Measurements from ENCODE around the gene PDXDC1.
"Not testable (repeated sequence)": the region's sequence is repeated elsewhere in the genome, so short reads cannot be mapped to it uniquely, and the experiment has no call there.

PDXDC1 gene

DNA sequence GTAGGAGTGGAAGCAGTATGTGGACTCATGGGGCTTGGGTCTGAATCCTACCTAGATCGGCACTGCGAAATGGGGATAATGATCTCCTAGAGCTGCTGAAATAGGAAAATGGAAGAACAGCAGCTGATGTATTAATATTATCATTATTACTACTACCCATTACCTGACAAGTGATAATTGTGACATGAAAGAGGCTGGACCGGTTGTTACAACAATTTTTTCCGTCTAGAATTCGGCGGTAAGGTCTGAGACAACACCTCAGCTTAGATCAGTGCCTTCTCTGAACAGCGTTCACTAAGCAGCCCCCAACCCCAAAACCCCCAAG, 533 bp upstream of the PDXDC1 start:
- DNase-seq (ENCODE audit: low read depth): not testable (repeated sequence)

DNA sequence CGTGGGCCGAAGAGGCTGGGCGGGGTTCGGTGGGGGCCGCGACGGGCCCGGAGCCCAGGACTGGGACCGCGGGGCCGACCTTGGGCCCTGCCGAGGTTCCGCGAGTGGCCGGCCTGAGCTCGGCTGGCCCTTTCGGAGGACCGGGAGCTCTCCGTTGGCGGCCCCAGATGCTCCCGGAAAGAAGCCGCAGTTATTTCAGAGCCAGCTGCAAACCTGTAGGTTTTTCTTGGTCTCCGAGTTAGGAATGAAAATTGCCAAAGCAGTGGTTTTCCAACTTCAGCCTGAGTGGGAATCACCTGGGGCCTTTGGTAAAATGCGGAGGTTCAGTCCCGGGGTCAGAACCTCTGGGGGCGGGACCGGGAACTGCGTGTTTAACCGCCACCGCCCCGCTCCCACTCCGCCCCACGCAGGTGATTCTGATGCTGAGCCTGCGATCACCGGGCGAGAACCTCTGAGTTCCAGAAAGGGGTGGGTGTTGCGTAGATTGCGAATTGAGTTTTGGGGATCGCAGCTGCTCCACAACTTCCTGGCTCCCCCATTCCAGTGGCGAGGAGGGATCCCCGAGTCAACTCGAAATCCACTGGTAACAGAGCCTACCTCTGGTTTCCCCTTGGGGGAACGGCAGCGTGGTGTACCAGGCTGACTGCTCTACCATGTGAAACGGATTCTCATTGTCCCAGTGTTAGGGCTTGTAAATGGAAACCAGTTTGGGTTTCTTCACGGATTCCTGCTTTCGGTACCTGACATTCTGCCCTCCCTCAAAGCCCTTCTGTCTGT, 780 bp downstream of the PDXDC1 start:
- DNase-seq (ENCODE audit: low read depth): not testable (repeated sequence)

DNA sequence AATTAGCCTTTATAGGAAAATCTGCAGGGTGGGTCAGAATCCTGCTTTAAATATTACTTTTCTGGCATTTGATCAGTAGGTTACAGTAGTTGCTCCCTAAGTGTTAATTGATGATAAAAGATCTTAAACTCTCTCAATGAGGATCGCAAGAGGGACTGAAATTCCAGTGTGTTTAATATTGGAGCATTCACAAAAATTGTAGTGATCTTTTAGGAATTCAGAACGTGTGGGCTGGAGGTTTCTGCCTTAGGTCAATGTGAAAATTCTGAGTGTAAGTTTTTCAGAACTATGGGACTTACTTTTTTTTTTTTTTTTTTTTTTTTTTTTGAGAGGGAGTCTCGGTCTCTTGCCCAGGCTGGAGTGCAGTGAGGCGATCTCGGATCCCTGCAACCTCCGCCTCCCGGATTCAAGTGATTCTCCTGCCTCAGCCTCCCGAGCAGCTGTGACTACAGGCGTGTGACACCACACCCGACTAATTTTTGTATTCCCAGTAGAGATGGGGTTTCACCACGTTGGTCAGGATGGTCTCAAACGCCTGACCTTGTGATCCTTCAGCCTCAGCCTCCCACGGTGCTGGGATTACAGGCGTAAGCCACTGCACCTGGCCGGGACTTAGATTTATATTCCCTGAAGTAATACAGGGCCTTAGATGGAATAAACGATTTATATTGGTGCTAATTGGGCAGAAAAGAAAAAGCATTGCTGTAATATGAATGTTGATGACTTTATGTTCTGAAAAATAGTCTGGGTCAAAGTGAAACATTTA, 2.3 kb downstream of the PDXDC1 start:
- not testable (repeated sequence) for DNase-seq (ENCODE audit: low read depth)

DNA sequence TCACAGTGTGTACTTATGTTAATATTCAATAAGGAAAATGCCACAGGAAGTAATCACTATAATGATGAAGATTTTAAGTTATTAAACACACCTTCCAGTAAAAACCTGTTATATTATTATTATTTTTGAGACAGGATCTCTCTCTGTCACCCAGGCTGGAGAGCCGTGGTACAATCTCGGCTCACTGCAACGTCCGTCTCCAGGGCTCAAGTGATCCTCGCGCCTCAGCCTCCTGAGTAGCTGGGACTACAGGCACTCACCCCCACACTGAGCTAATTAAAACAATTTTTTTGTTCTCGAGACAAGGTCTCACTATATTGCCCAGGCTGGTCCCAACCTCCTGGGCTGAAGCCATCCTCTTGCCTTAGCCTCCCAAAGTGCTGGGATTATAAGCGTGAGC, 3.5 kb downstream of the PDXDC1 start:
- DNase-seq (ENCODE audit: low read depth): not testable (repeated sequence)

DNA sequence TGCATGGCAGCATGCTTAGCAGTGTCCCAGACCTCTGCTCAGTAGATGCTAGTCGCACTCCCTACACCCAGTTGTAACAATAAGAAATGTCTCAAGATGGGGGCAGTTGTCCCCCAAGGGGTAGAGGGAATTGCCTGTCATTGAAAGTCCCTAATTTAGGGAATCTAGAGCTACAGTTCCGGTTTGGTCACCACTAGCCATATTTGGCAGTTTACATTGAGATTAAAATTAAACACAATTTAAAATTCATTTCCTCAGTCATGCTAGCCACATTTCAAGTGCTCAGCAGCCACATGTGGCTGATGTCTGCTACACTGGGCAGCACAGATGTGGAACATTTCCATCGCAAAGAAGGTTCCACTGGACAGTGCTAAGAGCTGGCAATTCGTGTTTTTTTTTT, 4.1 kb downstream of the PDXDC1 start:
- DNase-seq (ENCODE audit: low read depth): not testable (repeated sequence)

DNA sequence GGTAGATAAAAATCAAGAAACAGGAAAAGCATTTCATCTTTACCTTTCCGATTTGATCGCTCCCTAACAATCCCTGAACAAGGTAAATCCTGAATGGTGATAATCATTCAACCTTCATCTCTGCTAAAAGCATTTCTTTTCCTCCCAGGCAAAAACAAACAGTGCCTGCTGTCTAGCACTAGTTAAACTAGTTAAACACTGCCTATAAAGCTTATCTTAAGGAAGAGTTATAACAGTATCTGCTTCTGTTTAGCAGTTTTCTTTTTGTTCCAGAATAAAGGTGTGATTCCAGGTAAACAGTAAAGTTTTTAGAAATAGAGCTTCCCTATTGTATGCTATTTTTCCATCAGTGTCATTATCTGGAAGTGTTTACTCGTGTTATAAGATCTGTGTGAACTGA, 6.4 kb downstream of the PDXDC1 start:
- not testable (repeated sequence) for DNase-seq (ENCODE audit: low read depth)

DNA sequence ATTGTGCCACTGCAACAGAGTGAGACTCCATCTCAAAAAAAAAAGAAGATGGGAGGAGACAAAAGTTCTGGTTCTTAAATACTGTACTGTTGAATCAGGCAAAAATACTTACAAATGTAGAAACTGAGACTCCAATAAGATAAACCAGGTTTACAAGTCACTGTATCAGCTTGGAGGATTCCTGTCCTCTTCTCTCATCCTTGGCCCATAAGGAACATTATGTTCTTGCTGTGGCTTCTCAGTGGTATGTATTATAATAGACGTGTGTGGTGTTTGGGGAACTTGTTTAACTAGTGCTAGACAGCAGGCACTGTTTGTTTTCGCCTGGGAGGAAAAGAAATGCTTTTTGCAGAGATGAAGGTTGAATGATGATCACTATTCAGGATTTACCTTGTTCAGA, 7.7 kb downstream of the PDXDC1 start:
- not testable (repeated sequence) for DNase-seq (ENCODE audit: low read depth)

DNA sequence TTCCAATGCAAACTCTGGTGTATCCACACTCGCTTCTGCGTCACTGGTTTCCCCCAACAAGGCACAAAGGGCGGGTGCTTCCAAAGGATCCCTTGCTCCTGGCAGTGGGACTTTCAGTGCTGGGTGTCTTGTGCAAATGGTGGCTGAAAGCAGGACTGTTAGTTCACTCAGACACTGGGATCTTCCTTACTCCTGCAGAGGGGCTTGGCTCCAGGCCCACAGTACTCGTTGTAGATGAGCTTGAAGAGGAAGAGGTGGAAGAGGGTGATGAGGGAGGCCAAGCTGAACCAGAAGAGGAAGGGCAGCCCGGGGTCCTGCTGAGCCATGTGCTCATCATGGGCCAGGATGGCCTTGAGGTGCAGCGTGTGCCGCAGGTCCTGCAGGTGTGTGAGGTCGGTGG, 13.3 kb downstream of the PDXDC1 start:
- DNase-seq (ENCODE audit: low read depth): not testable (repeated sequence)

DNA sequence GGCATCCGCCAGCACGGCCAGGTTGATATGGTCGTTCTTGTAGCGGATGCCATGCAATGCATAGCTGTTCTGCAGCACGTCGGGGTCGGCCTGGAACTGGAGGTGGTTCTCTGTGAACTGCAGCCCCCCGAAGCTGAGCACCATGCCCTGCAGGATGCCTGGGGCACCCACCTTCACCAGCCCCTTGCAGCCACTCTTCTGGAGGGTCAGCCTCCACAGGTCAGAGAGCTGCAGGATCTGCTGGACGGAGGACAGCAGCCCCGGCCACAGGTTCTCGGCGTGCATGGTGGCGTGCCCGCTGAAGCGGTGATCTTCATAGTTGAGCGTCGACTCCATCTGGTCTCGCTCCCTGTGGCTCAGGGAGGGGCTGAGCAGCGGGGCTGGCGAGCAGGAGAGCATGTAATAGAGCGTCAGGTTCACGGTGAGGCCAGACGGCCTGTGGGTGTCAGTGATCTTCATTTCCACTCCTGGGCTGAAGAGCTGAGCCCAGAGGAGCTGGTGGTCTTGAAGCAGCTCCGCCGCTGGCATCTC, 13.9 kb downstream of the PDXDC1 start:
- DNase-seq (ENCODE audit: low read depth): not testable (repeated sequence)

DNA sequence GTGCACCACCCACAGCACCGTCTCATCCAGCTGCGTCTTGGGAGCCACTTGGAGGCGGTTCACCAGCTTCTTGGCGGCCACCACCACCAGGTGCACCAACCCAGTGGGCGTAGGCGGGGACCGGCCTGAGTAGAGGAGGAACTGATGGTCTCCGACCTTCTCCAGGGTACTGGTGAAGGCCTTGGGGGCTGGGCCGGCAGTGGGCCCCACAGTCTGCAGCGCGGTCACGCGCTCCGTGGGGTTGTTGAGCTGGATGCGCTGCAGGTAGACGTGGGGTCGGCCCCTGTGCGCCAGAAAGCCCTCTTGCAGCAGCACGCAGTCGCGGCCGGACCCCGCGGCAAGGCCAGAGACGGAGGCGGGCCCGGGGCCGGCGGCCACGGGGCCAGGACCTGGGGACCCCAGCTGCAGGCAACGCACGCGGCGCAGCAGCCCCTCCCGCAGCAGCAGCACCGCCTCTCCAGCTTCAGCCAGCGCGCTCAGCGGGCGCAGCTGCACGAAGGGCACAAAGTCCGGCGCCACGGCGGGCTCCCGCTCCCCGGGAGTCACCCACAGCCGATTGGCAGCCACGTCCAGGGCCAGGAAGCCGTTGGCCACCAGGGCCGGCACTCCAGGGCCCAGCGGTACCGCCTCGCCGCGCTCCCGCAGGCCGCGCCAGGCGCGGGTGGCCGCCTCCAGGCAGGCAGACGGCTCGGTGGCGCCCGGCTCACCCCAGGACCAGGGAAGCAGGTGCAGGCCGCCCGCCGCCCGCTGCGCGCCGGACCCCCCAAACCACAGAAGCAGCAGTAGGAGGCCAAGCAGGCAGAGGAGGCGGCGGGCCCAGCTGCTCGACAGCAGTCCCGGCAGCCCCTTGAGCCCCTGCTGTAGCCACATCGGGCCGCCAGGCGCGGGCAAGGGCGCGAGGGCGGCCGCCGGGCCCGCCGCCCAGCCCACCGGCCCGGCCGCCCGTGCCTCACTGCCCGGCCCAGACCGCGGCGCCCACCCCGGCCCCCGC, 14.8 kb downstream of the PDXDC1 start:
- DNase-seq (ENCODE audit: low read depth): not testable (repeated sequence)

DNA sequence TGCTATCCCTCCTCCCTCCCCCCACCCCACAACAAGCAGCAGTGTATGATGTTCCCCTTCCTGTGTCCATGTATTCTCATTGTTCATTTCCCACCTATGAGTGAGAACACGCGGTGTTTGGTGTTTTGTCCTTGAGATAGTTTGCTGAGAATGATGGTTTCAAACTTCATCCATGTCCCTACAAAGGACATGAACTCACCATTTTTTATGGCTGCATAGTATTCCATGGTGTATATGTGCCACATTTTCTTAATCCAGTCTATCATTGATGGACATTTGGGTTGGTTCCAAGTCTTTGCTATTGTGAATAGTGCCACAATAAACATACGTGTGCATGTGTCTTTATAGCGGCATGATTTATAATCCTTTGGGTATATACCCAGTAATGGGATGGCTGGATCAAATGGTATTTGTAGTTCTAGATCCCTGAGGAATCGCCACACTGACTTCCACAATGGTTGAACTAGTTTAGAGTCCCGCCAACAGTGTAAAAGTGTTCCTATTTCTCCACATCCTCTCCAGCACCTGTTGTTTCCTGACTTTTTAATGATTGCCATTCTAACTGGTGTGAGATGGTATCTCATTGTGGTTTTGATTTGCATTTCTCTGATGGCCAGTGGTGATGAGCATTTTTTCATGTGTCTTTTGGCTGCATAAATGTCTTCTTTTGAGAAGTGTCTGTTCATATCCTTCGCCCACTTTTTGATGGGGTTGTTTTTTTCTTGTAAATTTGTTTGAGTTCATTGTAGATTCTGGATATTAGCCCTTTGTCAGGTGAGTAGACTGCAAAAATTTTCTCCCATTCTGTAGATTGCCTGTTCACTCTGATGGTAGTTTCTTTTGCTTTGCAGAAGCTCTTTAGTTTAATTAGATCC, 18.7 kb downstream of the PDXDC1 start:
- DNase-seq (ENCODE audit: low read depth): not testable (repeated sequence)

DNA sequence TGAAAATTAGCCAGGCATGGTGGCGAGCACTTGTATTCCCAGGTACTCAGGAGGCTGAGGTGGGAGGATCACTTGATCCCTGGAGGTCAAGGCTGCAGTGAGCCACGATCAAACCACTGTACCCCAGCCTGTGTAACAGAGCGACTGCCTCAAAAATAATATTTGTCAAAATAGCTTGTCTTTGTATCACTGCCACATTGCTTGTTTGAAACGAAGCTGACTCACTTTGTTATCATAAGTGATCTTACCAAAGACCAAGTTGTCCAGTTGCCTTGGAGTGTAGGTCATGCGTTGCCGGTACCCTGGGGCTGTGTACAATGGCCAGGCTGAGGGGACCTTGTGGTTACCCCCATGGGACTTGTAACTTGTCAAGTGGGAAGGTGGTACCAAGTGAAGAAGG, 21.9 kb downstream of the PDXDC1 start:
- not testable (repeated sequence) for DNase-seq (ENCODE audit: low read depth)

DNA sequence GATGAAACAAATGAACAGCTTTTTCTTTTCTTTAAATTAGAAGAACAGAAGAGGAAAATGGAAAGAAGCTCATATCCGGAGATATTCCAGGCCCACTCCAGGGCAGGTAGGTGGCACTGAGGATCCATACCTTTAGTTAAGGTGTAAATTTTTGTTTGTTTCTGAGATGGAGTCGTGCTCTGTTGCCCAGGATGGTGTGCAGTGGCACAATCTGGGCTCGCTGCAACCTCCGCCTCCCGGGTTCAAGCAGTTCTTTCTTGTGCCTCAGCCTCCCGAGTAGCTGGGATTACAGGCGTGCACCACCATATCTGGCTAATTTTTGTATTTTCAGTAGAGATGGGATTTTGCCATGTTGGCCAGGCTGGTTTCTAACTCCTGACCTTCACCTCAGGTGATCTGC, 23.5 kb downstream of the PDXDC1 start:
- not testable (repeated sequence) for DNase-seq (ENCODE audit: low read depth)

DNA sequence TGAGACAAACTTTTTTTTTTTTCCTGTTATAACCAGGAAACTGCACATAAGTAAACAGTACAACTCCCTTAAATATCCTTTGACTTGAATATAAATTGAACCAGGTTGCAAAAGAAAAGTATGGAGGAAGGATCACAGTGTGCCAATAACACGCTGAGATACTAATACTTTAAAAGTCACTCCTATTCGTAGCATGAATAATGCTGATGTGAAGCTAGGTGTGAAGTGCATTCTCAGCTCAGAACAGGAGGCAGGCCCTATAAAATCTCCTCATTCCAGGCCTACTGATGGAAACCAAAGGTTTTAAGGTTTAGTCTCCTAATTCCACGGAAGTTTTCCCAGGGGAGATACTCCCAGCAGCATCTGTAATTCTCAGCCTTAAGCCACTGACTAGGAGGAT, 25.0 kb downstream of the PDXDC1 start:
- not testable (repeated sequence) for DNase-seq (ENCODE audit: low read depth)

DNA sequence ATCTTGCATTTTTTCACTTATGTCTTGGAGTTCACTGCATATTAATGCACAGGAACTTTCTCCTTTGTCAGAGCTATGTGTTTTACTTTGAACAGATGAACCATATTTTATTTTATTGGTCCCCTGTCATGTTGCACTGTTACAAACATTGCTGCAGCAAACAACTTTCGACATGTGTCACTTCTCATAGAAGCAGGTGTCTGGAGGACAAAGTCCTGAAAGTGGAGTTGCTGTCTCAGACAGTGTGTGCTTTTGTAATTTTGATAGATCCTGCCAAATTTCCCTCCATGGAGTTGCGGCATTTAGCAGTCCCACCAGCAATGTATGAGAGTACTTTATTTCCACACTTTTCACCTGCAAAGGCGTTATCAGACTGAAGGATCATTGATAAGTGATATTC, 27.6 kb downstream of the PDXDC1 start:
- DNase-seq (ENCODE audit: low read depth): not testable (repeated sequence)

DNA sequence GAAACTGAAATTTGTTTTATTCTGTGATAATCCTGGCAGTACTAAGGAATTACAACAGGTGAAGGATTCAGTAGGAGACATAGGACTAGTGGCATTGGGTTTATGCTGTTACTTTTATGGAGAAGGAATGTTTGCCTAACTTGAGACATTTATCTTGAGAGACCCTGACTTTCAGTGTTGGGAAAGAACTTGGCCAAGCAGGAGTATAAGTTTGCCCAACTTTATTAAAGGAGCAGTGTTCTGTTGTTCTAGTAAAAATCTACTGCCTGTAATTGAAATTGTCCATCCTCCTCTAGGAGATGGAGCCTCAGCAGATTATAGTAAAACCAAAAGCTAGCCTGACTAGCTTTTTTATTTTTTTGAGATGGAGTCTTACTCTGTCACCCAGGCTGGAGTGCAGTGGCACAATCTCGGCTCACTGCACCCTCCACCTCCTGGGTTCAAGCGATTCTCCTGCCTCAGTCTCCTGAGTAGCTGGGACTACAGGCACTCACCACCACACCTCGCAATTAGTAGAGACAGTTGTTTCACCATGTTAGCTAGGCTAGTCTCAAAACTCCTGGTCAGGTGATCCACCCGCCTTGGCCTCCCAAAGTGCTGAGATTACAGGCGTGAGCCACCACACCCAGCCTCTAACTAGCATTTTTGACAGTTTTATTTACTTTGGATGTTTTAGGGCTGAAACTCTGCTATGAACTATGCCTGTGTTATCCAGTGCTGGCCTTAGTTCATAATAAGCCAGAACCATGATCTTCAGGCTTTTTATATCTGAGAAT, 30.7 kb downstream of the PDXDC1 start:
- DNase-seq (ENCODE audit: low read depth): peak; percentile 4

DNA sequence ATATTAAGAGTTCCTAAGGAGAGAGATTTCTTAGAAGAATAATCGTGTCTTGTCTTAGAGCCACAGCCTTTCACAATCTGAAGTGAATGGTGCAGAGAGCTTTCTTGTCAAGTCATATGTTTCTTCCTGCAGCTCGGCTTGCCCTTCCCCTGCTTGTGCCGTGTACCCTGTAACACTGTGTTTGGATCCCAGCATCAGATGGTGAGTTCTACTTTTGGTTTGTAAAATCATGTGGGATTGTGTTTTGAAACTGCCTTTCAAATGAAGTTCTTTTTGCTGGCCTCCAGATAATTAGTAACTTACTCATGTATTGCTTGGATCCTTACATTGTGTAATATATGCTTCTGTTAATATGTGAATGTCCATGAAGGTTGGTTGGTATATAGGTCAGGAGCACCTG, 33.8 kb downstream of the PDXDC1 start:
- DNase-seq (ENCODE audit: low read depth): not testable (repeated sequence)

DNA sequence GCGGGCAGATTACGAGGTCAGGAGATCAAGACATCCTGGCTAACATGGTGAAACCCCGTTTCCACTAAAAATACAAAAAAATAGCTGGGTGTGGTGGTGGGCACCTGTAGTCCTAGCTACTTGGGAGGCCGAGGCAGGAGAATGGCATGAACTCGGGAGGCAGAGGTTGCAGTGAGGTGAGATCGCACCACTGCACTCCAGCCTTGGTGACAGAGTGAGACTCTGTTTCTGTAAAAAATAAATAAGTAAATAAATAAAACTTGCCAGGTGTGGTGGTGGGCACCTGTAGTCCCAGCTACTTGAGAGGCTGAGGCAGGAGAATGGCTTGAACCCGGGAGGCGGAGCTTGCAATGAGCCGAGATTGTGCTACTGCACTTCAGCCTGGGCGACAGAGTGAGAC, 38.1 kb downstream of the PDXDC1 start:
- not testable (repeated sequence) for DNase-seq (ENCODE audit: low read depth)

DNA sequence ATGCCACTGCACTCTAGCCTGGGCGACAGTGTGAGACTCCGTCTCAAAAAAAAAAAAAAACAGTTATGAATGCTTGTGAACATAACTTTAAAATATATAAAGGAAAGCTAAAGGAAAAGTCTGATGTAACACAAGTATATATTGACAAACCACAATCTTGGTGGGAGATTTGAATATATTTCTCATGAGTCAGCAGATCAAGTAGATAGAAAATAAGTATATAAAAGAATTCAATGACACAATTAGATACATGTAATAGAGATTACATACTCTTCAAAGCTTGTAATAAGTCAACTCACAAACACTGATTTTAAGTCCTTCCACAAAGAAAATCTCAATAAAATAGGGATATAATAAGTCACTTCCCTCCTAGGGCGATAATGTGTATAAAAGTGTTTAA, 40.8 kb downstream of the PDXDC1 start:
- DNase-seq (ENCODE audit: low read depth): not testable (repeated sequence)

DNA sequence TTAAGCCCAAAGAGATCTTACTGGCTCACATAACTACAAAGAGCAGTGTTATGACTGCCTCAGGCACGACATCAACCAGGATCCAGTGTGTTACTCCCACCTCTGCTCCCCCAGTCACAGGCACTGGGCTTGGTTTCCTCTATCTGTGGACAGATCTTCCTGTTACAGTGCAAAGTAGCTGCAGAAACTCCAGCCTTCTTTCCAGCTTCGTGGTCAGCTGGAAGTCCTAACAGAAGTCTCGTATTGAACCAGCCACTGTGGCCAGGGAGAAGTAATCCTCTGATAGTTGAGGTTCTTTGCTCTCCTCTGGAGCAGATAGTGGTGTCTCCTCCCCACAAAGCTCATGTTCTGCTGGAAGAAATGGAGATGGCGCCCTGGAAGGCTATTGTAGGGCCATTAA, 41.5 kb downstream of the PDXDC1 start:
- not testable (repeated sequence) for DNase-seq (ENCODE audit: low read depth)

Measured in GM04503 (cell line).